ENCODE measurements around the gene SMARCA1. TPM values are rescaled to one million over a fixed set of nuclear protein-coding genes. Genes with fewer than 3 reads are reported as not detected.

SMARCA1 gene
- total and polyA plus RNA-seq, 2 of the 4 experiments (the other 2 are of a cell fraction) = 31.0 to 32.8 TPM

DNA sequence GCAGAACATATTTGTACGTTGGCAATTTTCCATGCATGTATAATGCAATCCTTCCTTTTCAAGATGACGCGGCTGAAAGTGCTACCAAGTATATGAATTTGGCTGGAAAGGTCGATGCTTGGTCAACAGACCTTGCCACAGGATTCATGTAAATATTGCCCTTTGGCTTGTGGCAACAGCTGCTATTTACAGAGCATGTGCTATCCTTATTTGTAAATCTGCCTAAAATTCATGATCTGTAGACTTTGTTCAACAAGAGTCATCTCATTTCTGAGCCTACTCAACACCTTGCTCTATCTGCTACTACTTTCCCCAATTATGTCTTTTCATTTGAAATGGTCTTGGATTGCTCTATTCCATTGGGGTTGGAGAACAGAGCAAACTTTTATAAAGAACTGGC lies 1.9 kb upstream of the SMARCA1 start:
- no peak overlapping the region for H2BK15ac ChIP-seq (ENCODE audit: low read depth, low read length)
- intact Hi-C loops (cut with micrococcal nuclease) = no loop called here
- TF ChIP-seq, protein P1, sequence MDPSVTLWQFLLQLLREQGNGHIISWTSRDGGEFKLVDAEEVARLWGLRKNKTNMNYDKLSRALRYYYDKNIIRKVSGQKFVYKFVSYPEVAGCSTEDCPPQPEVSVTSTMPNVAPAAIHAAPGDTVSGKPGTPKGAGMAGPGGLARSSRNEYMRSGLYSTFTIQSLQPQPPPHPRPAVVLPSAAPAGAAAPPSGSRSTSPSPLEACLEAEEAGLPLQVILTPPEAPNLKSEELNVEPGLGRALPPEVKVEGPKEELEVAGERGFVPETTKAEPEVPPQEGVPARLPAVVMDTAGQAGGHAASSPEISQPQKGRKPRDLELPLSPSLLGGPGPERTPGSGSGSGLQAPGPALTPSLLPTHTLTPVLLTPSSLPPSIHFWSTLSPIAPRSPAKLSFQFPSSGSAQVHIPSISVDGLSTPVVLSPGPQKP (IDR thresholded peaks at IDR 0.05; ENCODE audit: borderline replicate concordance, low read depth, low read length) = no peak
- TF ChIP-seq BHLHE40 (IDR thresholded peaks at IDR 0.05; ENCODE audit: low read depth, low read length) (no peak), POLR2A (IDR thresholded peaks at IDR 0.05; ENCODE audit: low read depth, low read length) (no peak), RCOR1 (IDR thresholded peaks at IDR 0.05; ENCODE audit: insufficient replicate concordance, low read length) (no peak)
- TF ChIP-seq, protein P2, sequence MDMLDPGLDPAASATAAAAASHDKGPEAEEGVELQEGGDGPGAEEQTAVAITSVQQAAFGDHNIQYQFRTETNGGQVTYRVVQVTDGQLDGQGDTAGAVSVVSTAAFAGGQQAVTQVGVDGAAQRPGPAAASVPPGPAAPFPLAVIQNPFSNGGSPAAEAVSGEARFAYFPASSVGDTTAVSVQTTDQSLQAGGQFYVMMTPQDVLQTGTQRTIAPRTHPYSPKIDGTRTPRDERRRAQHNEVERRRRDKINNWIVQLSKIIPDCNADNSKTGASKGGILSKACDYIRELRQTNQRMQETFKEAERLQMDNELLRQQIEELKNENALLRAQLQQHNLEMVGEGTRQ (IDR thresholded peaks at IDR 0.05; ENCODE audit: low read depth, low read length) = no peak
- no peak overlapping the region for H3K56ac ChIP-seq (ENCODE audit: extremely low read depth, insufficient read depth, low read length)
- peaks cover 11% of the 10 kb centered on the region; the same call in 1 of the 2 replicates for H4K20me1 ChIP-seq (ENCODE audit: insufficient read depth, low read length)
- dilution Hi-C loops (cut with HindIII; ENCODE audit: low sequenced_read_pairs, unreplicated experiment) = no loop called here
- H3K79me1 ChIP-seq (ENCODE audit: low read depth in 1 of 2, low read length in 2 of 2) = peaks cover 0 to 4% of the 10 kb centered on the region in 2 experiments; a peak in 2 of 4 replicates
- H4K91ac ChIP-seq (ENCODE audit: insufficient read depth, low read depth, low read length) = no peak overlapping the region
- no peak overlapping the region for H3K9ac ChIP-seq (ENCODE audit: low read depth, low read length)
- H3K27me3 ChIP-seq (ENCODE audit: control insufficient read depth, insufficient read depth, low read length) = no peaks in the 10 kb centered on the region
- no peak overlapping the region for H2BK5ac ChIP-seq (ENCODE audit: low read depth, low read length, poor library complexity, severe bottlenecking)
- H3K4me3 ChIP-seq (ENCODE audit: insufficient read depth, low read depth, low read length) = no peak overlapping the region
- CTCF ChIA-PET = no interaction called here
- H3K9me3 ChIP-seq (ENCODE audit: control insufficient read depth, insufficient read depth, low read length) = no peaks in the 10 kb centered on the region
- POLR2A ChIA-PET (ENCODE audit: unreplicated experiment) = no interaction called here
- H3K4ac ChIP-seq (ENCODE audit: low read depth, low read length) = no peak overlapping the region
- ATAC-seq (ENCODE audit: low read depth) (no peak), DNase-seq (no peak)
- no peak overlapping the region for H3K27ac ChIP-seq (ENCODE audit: insufficient read depth, low read length)
- H3K14ac ChIP-seq (replicated peaks; ENCODE audit: low read depth, low read length) = no peak overlapping the region
- no peak overlapping the region for H2AK5ac ChIP-seq (ENCODE audit: low read depth, low read length)
- H2AFZ ChIP-seq (replicated peaks; ENCODE audit: low read length, poor library complexity) = no peak overlapping the region
- H2AK9ac ChIP-seq (replicated peaks; ENCODE audit: low read depth, low read length, poor library complexity) = no peak overlapping the region
- H4K5ac ChIP-seq (ENCODE audit: low read depth, low read length) = no peak overlapping the region
- no peak overlapping the region for H3K23ac ChIP-seq (ENCODE audit: low read depth, low read length)
- in situ Hi-C loops (cut with MboI; ENCODE audit: low sequenced_read_pairs) = no loop called here
- WGBS, 2 experiments (ENCODE audit: extremely low coverage in 2 of 2, insufficient read length in 1 of 2) = no CpG with 5 or more reads among the region's 4 CpGs
- no peaks in the 10 kb centered on the region for H3K36me3 ChIP-seq (ENCODE audit: control insufficient read depth, insufficient read depth, low read length)
- BruUV-seq (replicated peaks) = no TSS peak
- H2BK120ac ChIP-seq (ENCODE audit: low read depth, low read length) = no peak overlapping the region
- H2BK20ac ChIP-seq (ENCODE audit: low read depth, low read length) = no peak overlapping the region
- H3K9me1 ChIP-seq (ENCODE audit: insufficient read depth, low read length) = no peaks in the 10 kb centered on the region
- H3K4me1 ChIP-seq (ENCODE audit: control insufficient read depth, insufficient read depth, low read length) = no peaks in the 10 kb centered on the region
- no peak overlapping the region for H4K8ac ChIP-seq (ENCODE audit: low read depth in 2 of 2, low read length in 2 of 2)
- H3K18ac ChIP-seq (ENCODE audit: low read depth, low read length) = no peak overlapping the region
- H3K4me2 ChIP-seq (ENCODE audit: low read depth, low read length) = no peak overlapping the region

All from IMR-90 (cell line).